NCI-H446 treated with DMSO at 0.1 percent for 48 hours (cell line): ENCODE data around the gene IGDCC3.
A peak's percentile ranks its signal among the peaks of the same experiment; 100 is the strongest.

Experiments
- DNase-seq: peaks from one replicate; lab custom pipeline; 2025; lab: John Stamatoyannopoulos, UW

The IGDCC3 gene

GRCh38 chr15:65326818-65327217, 51.0 kb downstream of the IGDCC3 start:
- DNase-seq: no peak

- DNase-seq: no peak
Observed at GRCh38 chr15:65326117-65326526, 51.7 kb downstream of the IGDCC3 start.

DNA sequence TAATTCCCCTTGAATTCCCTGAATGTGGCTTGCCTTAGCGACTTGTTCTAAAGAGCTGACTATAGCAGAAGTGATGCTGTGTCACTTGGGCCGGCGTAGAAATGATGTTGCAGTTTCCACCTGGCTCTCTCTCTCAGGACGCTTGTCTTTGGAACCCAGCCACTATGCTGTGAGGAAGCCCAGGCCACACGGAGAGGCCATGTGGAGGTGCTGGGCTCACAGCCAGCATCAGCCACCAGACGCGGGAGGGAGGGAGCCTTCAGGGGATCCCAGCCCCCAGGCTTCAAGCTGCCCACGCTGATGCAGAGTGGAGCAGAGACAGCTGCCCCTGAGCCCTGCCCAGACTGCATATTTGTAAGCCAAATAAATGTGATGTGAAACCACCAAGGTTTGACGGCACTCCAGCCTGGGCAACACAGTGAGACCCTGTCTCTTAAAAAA, 54.7 kb downstream of the IGDCC3 start:
- peak; percentile 74 for DNase-seq

GRCh38 chr15:65318870-65319356, 58.9 kb downstream of the IGDCC3 start:
- DNase-seq: peak; percentile 44

DNA sequence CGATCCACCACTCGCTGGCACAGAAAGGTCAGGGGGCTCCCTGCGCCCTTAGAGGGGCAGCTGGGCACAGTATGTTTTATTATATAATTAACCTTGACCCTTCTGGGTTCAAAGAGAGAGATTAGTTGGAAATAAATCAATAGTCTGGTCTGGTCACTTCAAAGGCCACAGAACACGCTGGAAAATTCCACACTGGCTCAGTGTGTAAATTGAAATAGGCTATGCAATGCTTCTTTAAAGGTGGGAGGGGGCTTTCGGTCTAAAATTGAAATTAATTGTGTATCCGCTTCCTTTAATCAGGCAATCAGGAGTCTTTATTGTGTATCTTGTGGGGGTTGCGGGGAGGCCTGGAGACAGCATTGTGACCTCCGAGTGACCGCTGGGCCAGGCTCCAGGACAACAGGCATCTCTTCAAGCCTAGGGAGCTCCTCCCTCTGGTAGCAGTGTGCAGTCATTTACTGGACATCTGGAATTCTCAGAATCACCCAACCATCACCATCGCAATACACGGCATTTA, 65.3 kb downstream of the IGDCC3 start:
- DNase-seq: no peak

DNA sequence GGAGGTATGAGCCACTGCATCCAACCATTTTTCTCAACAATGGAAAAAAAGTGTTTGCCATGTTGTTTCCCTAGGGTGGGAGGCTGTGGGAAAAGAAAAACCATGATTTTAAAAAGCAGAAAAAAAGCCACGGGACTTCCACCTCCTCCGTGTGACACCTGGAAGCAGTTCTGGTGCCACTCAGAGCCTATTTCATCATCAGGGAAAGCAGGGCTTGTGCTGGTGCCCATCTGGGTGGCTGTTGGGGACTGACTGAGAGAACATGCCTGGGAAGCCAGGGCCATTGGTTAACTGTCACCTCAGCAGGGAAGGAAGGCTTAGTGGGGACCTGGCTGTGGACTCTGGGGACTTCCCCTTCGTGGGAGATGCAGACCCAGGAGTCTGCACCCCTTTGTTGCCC, 66.0 kb downstream of the IGDCC3 start:
- DNase-seq: no peak

- no peak for DNase-seq
Observed at GRCh38 chr15:65310431-65311137, 67.2 kb downstream of the IGDCC3 start.

DNA sequence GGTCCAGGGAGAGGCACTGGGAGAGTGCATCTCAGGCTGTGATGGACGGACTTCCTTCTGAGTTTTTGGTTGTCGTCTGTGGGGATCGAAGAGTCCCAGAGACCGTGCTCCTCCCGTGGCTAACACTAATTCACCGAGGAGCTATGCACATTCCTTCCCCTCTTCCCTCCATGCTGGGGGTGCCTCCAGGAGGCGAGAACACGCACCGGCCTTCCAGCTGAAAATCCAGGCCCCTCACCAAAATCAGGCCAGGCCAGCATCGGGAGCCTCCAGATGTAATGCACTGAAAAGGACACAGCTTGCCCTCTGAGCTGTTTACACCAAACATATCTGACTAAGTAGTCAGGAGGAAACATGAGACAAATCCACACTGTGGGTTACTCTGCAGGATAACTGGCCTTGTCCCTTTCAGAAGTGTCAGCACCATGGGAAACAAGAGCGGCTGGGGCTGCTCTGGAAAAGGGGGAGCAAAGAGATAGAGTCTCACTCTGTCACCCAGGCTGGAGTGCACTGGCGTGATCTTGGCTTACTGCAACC, 67.9 kb downstream of the IGDCC3 start:
- no peak for DNase-seq

- no peak for DNase-seq
Observed at GRCh38 chr15:65307978-65308377, 69.8 kb downstream of the IGDCC3 start.

- no peak for DNase-seq
Observed at GRCh38 chr15:65306551-65306950, 71.3 kb downstream of the IGDCC3 start.

DNA sequence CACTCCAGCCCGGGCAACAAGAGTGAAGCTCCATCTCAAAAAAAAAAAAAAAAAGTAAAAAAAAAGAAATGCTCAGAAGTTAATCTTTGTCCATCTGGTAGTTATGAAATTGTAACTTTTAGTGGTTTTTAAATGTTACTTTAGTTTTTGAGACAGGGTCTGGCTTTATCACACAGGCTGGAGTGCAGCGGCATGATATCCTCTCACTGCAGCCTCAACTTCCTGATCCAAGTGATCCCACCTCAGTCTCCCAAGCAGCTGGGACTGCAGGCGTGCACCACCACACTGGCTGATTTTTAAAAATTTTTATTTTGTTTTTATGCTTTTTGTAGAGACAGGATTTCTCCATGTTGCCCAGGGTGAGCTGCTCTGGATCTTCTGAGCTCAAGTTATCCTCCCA, 72.0 kb downstream of the IGDCC3 start:
- DNase-seq: no peak

DNA sequence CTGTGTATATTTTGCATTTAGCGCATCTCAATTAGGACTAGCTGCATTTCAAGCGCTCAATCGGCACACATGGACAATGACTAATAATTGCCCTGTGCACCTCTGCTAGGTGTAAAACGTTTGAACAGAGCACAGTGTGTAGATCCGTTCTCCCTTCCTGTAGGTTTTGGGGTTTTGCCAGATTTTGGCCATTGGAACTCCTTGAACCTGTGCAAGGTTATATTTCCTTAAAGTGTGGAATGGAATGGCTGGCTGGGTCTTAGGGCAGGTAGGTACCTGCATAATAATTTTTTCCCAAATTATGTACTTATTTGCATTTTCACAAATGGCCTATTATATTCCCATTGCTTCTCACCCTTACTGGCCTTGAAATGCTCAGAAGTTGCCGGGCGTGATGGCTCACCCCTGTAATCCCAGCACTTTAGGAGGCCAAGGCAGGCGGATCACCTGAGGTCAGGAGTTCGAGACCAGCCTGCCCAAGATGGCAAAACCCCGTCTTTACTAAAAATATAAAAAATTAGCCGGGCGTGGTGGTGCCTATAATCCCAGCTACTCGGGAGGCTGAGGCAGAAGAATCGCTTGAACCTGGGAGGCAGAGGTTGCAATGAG, 72.5 kb downstream of the IGDCC3 start:
- DNase-seq: no peak

GRCh38 chr15:65304381-65305149, 73.2 kb downstream of the IGDCC3 start, which contains the start of gene RNU5B-1:
Gene RNU5B-1 (plus strand): TSS chr15:65304677.
- DNase-seq: peak; percentile 99

DNA sequence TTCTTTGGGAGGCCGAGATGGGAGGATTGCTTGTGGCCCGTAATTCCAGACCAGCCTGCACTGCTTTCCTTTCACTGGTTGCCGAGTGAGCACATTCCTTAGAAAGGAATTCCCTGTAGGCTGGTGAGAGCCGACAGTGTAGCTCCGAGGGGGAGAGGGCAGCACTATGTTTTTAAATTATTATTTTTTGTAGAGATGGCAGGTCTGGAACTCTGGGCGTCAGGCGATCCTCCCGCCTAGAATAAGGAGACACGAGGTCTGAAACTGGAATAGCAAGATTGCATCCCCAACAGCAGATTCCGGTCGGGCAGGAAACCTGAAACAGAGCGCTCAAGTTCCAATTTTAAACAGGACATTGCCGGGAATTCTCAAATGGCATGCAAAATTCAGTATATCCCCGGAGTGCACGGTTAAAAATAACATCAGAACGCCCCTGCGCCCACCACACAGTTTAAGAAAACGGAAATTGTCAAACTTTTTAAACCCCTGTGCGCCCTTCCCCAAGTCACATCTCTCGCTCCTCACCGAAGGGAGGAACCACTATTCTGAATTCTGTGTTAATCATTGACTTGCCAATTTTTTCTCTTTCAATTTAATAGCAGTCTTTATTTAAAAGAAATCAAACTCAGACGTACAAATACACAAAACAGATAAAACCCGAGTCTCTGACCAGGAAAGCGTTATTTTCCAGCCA, 74.0 kb downstream of the IGDCC3 start:
- no peak for DNase-seq

DNA sequence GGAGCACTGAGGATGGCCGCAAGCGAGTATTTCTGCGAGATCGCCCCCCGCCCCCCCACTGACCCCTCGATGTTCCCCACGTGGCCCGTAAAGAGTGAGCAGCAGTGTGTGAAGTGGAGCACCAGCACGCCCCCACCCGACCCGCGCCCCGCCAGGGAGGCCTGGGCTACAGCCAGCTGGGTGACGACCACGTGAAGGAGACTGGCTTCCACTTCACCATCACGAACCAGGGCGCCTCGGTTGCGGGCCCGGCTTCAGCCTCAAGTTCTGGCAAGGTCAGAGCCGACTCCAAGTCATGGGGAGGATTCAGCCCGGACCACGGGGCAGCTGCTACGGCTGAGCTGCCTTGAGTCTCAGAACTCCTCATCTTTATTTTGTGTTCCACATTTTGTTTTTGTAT, 75.7 kb downstream of the IGDCC3 start:
- no peak for DNase-seq

DNA sequence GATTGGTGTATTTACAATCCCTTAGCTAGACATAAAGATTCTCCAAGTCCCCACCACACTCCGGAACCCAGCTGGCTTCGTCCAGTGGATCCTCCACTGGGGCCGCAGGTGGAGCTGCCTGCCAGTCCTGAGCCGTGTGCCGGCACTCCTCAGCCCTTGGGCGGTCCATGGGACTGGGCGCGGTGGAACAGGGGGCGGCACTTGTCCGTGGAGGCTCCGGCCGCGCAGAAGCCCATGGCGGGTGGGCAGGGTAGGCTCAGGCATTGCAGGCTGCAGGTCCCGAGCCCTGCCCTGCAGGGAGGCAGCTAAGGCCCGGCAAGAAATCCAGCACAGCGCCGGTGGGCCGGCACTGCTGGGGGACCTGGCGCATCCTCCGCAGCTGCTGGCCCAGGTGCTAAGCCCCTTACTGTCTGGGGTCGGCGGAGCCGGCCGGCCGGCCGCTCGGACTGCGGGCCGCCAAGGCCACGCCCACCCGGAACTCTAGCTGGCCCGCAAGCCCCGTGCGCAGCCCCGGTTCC, 76.8 kb downstream of the IGDCC3 start:
- no peak for DNase-seq

DNA sequence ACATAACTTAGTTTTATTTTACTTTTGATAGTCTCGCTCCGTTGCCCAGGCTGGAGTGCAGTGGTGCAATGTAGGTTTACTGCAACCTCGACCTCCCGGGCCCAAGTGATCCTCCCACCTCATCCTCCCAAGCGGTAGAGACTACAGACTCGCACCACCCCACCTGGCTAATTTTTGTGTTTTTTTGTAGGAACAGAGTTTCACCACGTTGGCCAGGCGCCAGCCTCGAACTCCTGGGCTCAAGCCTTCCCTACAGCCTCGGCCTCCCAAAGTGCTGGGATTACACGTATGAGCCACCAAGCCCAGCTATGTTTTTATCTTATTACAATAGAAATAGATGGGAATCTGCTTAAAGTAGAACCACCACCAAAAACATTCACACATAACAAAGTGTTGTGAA, 79.1 kb downstream of the IGDCC3 start:
- no peak for DNase-seq

DNA sequence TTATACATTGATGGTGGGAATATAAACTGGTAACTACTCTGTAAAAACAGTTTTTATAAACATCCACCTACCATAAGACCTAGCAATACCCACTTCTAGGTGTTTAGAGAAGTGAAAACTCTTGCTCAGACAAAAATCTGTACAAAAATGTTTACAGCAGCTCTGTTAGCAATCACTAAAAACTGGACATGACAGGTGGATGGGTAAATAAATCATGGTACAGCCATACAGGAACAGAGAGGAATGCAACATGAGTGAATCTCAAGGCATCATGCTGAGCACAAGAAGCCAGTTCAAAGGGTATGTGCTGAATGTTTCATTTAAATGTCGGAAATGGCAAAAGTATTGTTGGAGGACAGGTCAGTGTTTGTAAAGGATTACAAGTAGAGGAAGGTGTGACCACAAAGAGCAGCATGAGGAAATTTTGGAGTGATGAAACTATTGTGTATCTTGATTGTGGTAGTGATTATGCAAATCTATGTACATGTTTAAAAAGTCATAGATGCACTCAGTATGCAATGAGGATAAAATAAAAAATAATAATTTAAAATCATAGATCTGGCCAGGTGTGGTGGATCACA, 84.8 kb downstream of the IGDCC3 start:
- DNase-seq: no peak

DNA sequence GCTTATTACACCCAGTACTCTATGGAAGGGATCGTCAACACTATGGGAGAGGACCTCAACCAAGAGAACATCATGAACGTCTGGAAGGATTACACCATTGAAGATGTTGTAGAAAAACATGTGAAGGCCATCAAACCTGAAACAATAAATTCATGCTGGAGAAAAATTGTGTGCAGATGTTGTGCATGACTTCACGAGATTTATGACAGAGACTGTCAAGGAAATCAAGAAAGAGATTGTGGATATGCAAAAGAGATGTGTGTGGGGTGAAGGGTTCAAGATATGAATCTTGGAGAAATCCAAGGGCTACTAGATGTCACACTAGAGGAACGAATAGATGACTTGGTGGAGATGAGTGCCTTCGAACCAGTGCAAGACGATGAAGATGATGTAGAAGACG, 87.6 kb downstream of the IGDCC3 start:
- no peak for DNase-seq

DNA sequence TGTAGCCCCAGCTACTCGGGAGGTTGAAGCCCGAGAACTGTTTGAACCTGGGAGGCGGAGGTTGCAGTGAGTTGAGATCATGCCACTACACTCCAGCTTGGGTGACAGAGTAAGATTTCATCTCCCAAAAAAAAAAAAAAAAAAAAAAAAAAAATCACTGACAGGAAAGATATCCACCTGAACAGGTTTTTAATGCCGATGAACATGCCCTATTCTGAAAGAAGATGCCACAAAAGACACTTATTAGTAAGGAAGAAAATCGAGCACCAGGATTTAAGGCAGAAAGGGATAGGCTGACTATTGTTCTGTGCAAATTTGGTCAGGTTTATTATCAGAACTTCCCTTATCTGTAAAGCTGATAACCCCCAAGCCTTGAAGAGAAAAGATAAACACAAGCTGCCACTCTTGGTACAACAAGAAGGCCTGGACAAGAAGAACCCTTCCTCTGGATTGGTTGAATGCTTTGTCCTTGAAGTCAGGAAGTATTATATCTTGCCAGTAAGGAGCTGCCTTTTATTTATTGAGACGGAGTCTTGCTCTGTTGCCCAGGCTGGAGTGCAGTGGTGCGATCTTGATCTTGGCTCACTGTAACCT, 88.4 kb downstream of the IGDCC3 start:
- no peak for DNase-seq

GRCh38 chr15:65287520-65287855, 90.3 kb downstream of the IGDCC3 start:
- DNase-seq: no peak
